OCI-LY1 (cell line): Measurements from ENCODE around the gene PLD2.

Experiments used
- CTCF ChIP-seq: fragments of 200-600 bp; sonication (generic), shearing (Covaris generic); IDR thresholded peaks from 2 replicates; pipeline ENCODE4 v1.5.1; 2017; ENCODE audit warnings: mild to moderate bottlenecking, antibody characterized with exemption, low read length, moderate library complexity, mixed read lengths
- EZH2 ChIP-seq: fragments of 200-600 bp; sonication (generic), shearing (Covaris generic); IDR thresholded peaks from 2 replicates; pipeline ENCODE4 v1.8.0; 2017; ENCODE audit warnings: borderline replicate concordance, mixed run types, mild to moderate bottlenecking, antibody characterized with exemption, low read length, moderate library complexity, mixed read lengths

GRCh38 chr17:4863321-4863720 is 56.4 kb downstream of the PLD2 start:
- TF ChIP-seq CTCF (no peak), EZH2 (no peak)
